ENCODE data around the gene AGO3.

The AGO3 gene

DNA sequence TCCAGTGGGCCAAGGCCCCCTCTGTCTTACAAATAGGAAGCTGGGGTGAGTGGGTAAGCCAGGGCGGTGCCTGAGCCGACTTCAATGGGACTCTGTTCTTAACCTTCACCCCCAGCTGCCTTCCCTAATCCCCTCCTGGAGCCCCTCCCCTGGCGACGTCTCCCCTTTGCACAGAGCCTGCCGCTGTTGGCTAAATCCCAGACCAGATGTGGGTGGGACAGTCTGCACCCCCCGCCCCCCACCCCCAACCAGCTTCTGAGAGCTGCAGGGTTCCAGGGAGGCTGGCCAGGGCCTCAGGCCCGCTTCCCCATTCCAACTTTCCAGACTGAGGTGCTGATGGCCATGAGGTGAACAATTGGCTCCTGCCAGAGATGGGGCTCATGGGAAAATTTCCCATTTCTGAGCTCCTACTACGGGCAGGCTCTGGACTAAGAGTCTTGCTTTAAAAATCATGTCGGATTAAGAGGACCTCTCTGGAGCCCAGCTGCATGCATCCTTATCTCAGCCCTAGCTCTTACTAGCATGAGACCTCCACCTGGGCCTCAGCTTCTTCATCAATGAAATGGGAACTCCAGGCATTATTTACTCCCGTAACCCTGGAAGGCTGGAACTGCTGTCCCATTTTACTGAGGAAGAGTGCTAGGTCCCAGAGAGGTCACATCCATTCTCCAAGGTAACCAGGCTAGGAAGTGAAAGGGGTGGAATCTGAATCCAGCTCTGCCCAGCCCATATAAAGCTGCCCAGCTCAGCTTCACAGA, 187.7 kb downstream of the AGO3 start:
- TF ChIP-seq, protein P1, sequence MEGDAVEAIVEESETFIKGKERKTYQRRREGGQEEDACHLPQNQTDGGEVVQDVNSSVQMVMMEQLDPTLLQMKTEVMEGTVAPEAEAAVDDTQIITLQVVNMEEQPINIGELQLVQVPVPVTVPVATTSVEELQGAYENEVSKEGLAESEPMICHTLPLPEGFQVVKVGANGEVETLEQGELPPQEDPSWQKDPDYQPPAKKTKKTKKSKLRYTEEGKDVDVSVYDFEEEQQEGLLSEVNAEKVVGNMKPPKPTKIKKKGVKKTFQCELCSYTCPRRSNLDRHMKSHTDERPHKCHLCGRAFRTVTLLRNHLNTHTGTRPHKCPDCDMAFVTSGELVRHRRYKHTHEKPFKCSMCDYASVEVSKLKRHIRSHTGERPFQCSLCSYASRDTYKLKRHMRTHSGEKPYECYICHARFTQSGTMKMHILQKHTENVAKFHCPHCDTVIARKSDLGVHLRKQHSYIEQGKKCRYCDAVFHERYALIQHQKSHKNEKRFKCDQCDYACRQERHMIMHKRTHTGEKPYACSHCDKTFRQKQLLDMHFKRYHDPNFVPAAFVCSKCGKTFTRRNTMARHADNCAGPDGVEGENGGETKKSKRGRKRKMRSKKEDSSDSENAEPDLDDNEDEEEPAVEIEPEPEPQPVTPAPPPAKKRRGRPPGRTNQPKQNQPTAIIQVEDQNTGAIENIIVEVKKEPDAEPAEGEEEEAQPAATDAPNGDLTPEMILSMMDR (IDR thresholded peaks at IDR 0.05): no peak

DNA sequence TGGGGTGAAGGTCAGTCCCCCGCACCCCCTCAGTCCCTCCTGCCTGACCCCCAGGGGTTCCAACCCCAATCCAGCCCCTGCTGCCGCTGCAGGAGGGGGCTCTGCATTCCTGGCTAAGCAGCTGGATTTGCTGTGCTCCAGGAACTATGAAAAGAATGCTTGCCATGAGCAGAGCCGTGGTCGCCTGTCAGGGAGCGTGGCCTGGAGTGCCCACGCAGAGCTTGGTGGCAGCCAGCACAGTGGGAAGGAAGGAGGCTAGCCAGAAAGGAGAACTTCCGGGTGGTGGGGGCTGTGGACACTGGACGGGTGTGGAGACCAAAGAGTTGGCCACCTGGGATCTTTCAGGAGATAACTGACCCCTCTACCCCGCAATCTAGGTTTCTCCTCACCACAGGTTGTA, 188.6 kb downstream of the AGO3 start:
- TF ChIP-seq, protein P1 (IDR thresholded peaks at IDR 0.05): no peak

All from LNCAP (cell line).